ENCODE data around the gene C15orf61.

DNA sequence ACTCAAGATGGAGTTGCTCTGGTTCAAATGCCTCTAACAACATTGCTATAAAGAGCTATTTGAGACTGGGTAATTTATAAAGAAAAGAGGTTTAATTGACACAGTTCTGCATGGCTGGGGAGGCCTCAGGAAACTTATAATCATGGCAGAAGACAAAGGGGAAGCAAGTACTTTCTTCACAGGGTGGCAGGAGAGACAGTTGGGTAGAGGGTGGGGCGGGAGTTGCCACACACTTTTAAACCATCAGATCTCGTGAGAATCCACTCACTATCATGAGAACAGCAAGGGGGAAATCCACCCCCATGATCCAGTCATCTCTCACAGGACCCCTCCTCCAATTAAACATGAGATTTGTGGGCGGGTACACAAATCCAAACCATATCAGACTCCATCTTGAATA lies 52.3 kb downstream of the C15orf61 start:
- TF ChIP-seq, protein P1, sequence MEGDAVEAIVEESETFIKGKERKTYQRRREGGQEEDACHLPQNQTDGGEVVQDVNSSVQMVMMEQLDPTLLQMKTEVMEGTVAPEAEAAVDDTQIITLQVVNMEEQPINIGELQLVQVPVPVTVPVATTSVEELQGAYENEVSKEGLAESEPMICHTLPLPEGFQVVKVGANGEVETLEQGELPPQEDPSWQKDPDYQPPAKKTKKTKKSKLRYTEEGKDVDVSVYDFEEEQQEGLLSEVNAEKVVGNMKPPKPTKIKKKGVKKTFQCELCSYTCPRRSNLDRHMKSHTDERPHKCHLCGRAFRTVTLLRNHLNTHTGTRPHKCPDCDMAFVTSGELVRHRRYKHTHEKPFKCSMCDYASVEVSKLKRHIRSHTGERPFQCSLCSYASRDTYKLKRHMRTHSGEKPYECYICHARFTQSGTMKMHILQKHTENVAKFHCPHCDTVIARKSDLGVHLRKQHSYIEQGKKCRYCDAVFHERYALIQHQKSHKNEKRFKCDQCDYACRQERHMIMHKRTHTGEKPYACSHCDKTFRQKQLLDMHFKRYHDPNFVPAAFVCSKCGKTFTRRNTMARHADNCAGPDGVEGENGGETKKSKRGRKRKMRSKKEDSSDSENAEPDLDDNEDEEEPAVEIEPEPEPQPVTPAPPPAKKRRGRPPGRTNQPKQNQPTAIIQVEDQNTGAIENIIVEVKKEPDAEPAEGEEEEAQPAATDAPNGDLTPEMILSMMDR (conservative IDR thresholded peaks at IDR 0.05), result no peak
- no peak for TF ChIP-seq ZFX (IDR thresholded peaks at IDR 0.05)

Measured in C4-2B (cell line).